NT2/D1 (cell line): ENCODE data around the gene ZBED2.

Experiments
- DNase-seq: peaks from one replicate; pipeline ENCODE4 v3.0.0-alpha.2; 2011; ENCODE audit warnings: low read depth, low spot score
- H3K27me3 ChIP-seq: 2 replicates; pipeline ENCODE4 v1.6.0; 2011; ENCODE audit warnings: mild to moderate bottlenecking; ENCODE audit not compliant: insufficient read length, insufficient read depth
- H3K36me3 ChIP-seq: 2 replicates; pipeline ENCODE4 v1.6.1; 2011; ENCODE audit warnings: mild to moderate bottlenecking, low read length, mixed read lengths; ENCODE audit not compliant: insufficient read depth, insufficient read length
- H3K4me1 ChIP-seq: 2 replicates; pipeline ENCODE4 v1.5.1; 2011; ENCODE audit not compliant: insufficient read depth, insufficient read length
- H3K4me3 ChIP-seq: 2 replicates; pipeline ENCODE4 v1.5.1; 2011; ENCODE audit warnings: low read depth; ENCODE audit not compliant: insufficient read length
- H3K9ac ChIP-seq: 2 replicates; pipeline ENCODE4 v1.6.0; 2011; ENCODE audit warnings: low read depth; ENCODE audit not compliant: insufficient read length
- H3K9me3 ChIP-seq: 2 replicates; pipeline ENCODE4 v1.5.1; 2011; ENCODE audit warnings: mild to moderate bottlenecking, low read length; ENCODE audit not compliant: insufficient read depth
- SUZ12 ChIP-seq: IDR thresholded peaks from 2 replicates; pipeline ENCODE4 v1.6.1; 2011; ENCODE audit not compliant: insufficient read length, insufficient read depth; ENCODE audit errors: extremely low read depth
- YY1 ChIP-seq: IDR thresholded peaks from 2 replicates; pipeline ENCODE4 v1.6.1; 2011; ENCODE audit not compliant: insufficient read length, insufficient read depth
- ZNF274 ChIP-seq: IDR thresholded peaks from 2 replicates; pipeline ENCODE4 v1.6.1; 2011; ENCODE audit warnings: mild to moderate bottlenecking, low read depth, low read length

The ZBED2 gene

GRCh38 chr3:111619833-111620232, 24.7 kb upstream of the ZBED2 start:
- Histone ChIP-seq H3K9ac (no peak overlapping the region), H3K4me1 (no peaks in the 10 kb centered on the region), H3K9me3 (peaks cover 20% of the 10 kb centered on the region; the same call in 1 of the 2 replicates), H3K4me3 (no peak overlapping the region), H3K36me3 (no peaks in the 10 kb centered on the region), H3K27me3 (no peaks in the 10 kb centered on the region)
- DNase-seq, result no peak
- TF ChIP-seq SUZ12, result no peak
- no peak for TF ChIP-seq YY1
- TF ChIP-seq ZNF274, result no peak

GRCh38 chr3:111618945-111619344, 23.8 kb upstream of the ZBED2 start:
- peaks cover 20% of the 10 kb centered on the region; the same call in 1 of the 2 replicates for H3K9me3 ChIP-seq
- no peak overlapping the region for H3K4me3 ChIP-seq
- DNase-seq, result no peak
- H3K4me1 ChIP-seq, result no peaks in the 10 kb centered on the region
- no peak for TF ChIP-seq SUZ12
- no peak for TF ChIP-seq ZNF274
- TF ChIP-seq YY1, result no peak
- no peaks in the 10 kb centered on the region for H3K36me3 ChIP-seq
- no peak overlapping the region for H3K9ac ChIP-seq
- no peaks in the 10 kb centered on the region for H3K27me3 ChIP-seq

DNA sequence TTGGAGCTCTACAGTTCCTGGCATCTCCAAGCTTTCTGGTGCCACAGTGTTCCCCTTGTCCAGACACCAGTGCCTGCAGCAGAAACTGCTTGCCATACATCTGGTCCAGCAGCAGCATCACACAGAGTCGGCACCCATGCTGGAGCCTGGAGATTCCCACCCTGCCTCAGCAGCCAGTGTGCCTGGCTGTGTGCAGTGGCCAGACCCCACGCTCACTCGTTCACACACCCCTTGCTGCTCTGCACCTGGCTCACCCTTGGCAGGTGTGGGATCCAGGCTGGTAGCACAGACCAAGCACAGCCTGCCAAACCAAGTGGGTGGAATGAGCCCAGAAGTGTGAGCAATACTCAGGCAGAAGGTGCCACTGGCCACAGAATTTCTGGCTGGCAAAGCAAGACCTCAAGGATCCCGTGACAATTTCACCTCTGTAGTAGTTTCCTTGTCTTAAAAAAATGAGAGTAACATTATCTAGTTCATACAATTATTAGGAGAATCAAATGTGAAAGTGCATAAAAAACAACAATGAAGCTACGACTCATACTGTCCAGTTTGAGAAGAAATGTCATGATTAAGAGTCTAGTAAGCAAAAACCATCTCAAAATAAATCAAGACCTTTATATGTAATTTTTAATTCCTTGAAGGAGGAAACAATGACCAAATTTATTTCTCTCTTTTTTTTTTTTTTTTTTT, 22.9 kb upstream of the ZBED2 start:
- no peak for TF ChIP-seq SUZ12
- no peak for TF ChIP-seq ZNF274
- TF ChIP-seq YY1, result no peak
- Histone ChIP-seq H3K9me3 (peaks cover 20% of the 10 kb centered on the region; the same call in 1 of the 2 replicates), H3K4me1 (no peaks in the 10 kb centered on the region), H3K9ac (no peak overlapping the region), H3K36me3 (no peaks in the 10 kb centered on the region), H3K4me3 (no peak overlapping the region), H3K27me3 (no peaks in the 10 kb centered on the region)
- DNase-seq, result no peak

- Histone ChIP-seq H3K27me3 (no peaks in the 10 kb centered on the region), H3K4me1 (no peaks in the 10 kb centered on the region), H3K9me3 (peaks cover 20% of the 10 kb centered on the region; the same call in 1 of the 2 replicates), H3K36me3 (no peaks in the 10 kb centered on the region), H3K9ac (no peak overlapping the region), H3K4me3 (no peak overlapping the region)
- no peak for TF ChIP-seq YY1
- no peak for TF ChIP-seq SUZ12
- TF ChIP-seq ZNF274, result no peak
- DNase-seq, result no peak
These were observed 22.3 kb upstream of the ZBED2 start for GRCh38 chr3:111617406-111617805.

GRCh38 chr3:111616417-111617105, 21.4 kb upstream of the ZBED2 start:
- Histone ChIP-seq H3K9ac (no peak overlapping the region), H3K36me3 (no peaks in the 10 kb centered on the region), H3K4me3 (no peak overlapping the region), H3K4me1 (no peaks in the 10 kb centered on the region), H3K9me3 (peaks cover 18% of the 10 kb centered on the region; the same call in 1 of the 2 replicates), H3K27me3 (no peaks in the 10 kb centered on the region)
- no peak for DNase-seq
- TF ChIP-seq YY1, result no peak
- no peak for TF ChIP-seq ZNF274
- TF ChIP-seq SUZ12, result no peak

- no peak for DNase-seq
- no peak overlapping the region for H3K9ac ChIP-seq
- TF ChIP-seq ZNF274 (no peak), SUZ12 (no peak), YY1 (no peak)
- no peaks in the 10 kb centered on the region for H3K36me3 ChIP-seq
- H3K27me3 ChIP-seq, result no peaks in the 10 kb centered on the region
- peaks cover 17% of the 10 kb centered on the region; the same call in 1 of the 2 replicates for H3K9me3 ChIP-seq
- no peak overlapping the region for H3K4me3 ChIP-seq
- no peaks in the 10 kb centered on the region for H3K4me1 ChIP-seq
These were observed 20.7 kb upstream of the ZBED2 start for GRCh38 chr3:111615880-111616279.

DNA sequence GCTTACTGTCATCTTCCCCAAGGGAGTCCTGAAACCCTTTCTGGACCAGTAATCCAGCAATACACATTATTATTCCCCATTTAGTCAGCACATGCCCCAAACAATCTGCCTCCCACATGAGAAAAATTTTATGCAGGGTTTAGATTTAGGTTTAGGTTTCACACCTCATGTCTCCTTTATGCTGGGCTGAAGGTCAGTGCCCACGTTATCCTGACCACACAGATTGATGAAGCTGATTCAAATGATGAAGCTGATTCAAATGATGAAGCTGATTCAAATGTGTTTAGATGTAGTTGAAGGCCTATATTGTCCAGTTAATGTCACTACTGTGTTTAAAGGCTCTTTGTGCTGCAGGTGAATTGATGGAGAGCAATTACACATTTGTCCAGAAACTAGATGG, 18.1 kb upstream of the ZBED2 start:
- Histone ChIP-seq H3K9me3 (peaks cover 17% of the 10 kb centered on the region; the same call in 1 of the 2 replicates), H3K4me1 (no peaks in the 10 kb centered on the region), H3K9ac (no peak overlapping the region), H3K27me3 (no peaks in the 10 kb centered on the region), H3K36me3 (no peaks in the 10 kb centered on the region), H3K4me3 (no peak overlapping the region)
- no peak for TF ChIP-seq YY1
- no peak for TF ChIP-seq ZNF274
- TF ChIP-seq SUZ12, result no peak
- DNase-seq, result no peak
